Astrocyte of the cerebellum (primary cell): ENCODE measurements around the gene SEMA4A.

Source experiments
- DNase-seq: peaks from one replicate; pipeline ENCODE4 v3.0.0-alpha.2; 2011; ENCODE audit warnings: low read depth
- H3K4me3 ChIP-seq: 2 replicates; pipeline ENCODE4 v1.5.1; 2011; ENCODE audit warnings: mild to moderate bottlenecking, low read depth, low read length, moderate library complexity
- in situ Hi-C: cut with HindIII; loops from 2 replicates; pipeline ENCODE4 v1.10.0; 2017; ENCODE audit warnings: low sequenced_read_pairs
- TF ChIP-seq, protein P1 (sequence below): IDR thresholded peaks from 2 replicates; pipeline ENCODE4 v1.5.1; 2012; ENCODE audit warnings: low read length, low read depth, moderate library complexity, mild to moderate bottlenecking; ENCODE audit errors: missing control alignments

SEMA4A gene

GRCh38 chr1:156108664-156109241 lies 44.6 kb upstream of the SEMA4A start:
- TF ChIP-seq, protein P1, sequence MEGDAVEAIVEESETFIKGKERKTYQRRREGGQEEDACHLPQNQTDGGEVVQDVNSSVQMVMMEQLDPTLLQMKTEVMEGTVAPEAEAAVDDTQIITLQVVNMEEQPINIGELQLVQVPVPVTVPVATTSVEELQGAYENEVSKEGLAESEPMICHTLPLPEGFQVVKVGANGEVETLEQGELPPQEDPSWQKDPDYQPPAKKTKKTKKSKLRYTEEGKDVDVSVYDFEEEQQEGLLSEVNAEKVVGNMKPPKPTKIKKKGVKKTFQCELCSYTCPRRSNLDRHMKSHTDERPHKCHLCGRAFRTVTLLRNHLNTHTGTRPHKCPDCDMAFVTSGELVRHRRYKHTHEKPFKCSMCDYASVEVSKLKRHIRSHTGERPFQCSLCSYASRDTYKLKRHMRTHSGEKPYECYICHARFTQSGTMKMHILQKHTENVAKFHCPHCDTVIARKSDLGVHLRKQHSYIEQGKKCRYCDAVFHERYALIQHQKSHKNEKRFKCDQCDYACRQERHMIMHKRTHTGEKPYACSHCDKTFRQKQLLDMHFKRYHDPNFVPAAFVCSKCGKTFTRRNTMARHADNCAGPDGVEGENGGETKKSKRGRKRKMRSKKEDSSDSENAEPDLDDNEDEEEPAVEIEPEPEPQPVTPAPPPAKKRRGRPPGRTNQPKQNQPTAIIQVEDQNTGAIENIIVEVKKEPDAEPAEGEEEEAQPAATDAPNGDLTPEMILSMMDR, result no peak
- in situ Hi-C loops, result no loop called here
- no peak overlapping the region for H3K4me3 ChIP-seq
- DNase-seq, result no peak

DNA sequence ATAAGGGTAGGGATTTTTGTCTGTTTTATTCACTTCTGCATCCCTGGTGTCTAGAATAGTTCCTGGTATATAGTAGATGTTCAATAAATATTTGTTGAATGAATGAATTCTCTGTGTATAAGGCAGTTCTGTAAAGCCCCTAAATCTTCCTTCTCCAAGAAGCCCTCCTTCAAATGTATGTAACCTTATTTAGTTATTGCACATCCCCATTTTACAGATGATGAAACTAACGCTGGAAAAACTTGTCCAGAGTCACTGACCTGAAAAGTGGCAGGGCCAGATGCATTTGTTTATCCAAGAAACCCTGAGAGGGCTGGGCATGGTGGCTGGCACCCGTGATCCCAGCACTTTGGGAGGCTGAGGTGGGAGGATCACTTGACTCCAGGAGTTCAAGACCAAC lies 43.1 kb upstream of the SEMA4A start:
- TF ChIP-seq, protein P1, result no peak
- in situ Hi-C loops, result no loop called here

GRCh38 chr1:156111355-156111962 lies 41.9 kb upstream of the SEMA4A start:
- H3K4me3 ChIP-seq, result no peak overlapping the region
- DNase-seq, result no peak
- TF ChIP-seq, protein P1, result no peak
- in situ Hi-C loops, result no loop called here

More for the DNA sequence above, 43.1 kb upstream of the SEMA4A start:
- no peak overlapping the region for H3K4me3 ChIP-seq
- DNase-seq, result no peak

- H3K4me3 ChIP-seq, result no peak overlapping the region
- TF ChIP-seq, protein P1, result no peak
- no peak for DNase-seq
- in situ Hi-C loops, result no loop called here
Observed at GRCh38 chr1:156112276-156113137, 40.9 kb upstream of the SEMA4A start.

GRCh38 chr1:156113282-156113950 lies 40.0 kb upstream of the SEMA4A start:
- TF ChIP-seq, protein P1, result no peak
- no peak overlapping the region for H3K4me3 ChIP-seq
- in situ Hi-C loops, result no loop called here
- no peak for DNase-seq
